GM21717 (cell line): ENCODE data around the gene MAP4.

Experiments used
- ATAC-seq: cut with Tn5 transposase; IDR thresholded peaks from one replicate; pipeline ENCODE4 v1.9.1; 2021; ENCODE audit warnings: mild to moderate bottlenecking, moderate library complexity; ENCODE audit not compliant: unreplicated experiment

The MAP4 gene

DNA sequence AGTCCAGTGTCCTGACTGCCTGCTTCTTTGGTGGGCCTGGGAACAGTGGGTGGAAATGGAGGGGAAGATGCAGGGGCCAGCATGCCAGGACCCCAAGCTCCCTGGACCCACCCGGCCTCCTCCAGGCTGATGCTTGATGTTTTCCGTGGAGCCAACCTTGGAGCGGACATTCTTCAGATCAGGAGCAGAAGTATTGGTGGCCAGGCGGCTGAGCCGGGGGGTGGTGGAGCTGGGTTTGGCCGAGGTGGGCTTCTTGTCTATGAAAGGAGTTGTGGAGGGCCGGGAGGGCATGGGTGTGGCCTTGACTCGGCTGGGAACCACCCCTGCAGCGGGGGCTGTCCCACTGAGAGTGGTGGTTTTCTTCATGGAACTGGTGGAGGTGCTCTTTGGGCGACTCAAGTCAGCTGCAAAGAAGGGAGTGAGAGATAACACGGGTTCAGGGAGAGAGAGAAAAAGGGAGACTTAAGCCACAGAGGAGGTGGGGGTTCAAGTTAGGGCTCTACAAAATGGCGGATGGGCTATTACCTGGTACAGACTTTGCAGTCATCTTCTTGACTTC lies 145.4 kb downstream of the MAP4 start:
- ATAC-seq = no peak

DNA sequence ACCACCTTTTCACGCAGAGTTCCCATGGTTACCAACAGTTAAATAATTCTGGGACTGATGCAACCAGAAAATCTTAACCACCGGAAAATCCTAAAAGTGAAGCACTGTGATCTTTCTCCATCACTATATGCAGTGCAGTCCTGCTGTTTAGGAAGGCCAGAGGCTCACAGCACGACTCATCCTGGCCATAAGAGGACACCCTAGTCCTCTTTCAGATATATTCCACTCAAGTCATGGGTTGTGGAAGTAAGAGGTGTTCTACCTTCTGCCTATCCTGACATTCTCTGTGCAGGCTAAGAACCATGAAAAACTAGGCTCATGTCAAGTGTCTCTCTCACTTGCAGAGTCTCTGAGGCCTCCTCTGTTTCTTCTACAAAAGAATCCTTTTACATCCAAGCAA lies 146.1 kb downstream of the MAP4 start:
- no peak for ATAC-seq

DNA sequence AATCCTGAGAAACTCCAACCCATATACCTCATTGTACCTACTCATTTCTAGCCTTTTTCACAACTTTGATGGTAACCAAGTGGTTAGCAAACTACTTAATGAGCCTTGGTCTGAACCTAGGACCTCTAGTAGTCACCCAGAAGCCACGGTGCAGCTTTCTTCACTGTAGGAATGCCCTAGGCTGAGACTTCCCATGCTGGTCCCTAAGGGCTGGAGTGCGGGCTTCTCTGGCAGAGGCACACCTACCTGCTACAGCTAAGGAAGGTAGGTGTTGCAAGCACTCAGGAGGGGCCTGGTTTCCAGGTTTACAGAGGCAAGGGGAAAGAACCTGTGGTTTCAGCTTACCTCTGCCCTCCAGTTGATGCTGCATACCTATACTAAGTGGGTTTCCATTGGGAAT lies 147.9 kb downstream of the MAP4 start:
- ATAC-seq = no peak

DNA sequence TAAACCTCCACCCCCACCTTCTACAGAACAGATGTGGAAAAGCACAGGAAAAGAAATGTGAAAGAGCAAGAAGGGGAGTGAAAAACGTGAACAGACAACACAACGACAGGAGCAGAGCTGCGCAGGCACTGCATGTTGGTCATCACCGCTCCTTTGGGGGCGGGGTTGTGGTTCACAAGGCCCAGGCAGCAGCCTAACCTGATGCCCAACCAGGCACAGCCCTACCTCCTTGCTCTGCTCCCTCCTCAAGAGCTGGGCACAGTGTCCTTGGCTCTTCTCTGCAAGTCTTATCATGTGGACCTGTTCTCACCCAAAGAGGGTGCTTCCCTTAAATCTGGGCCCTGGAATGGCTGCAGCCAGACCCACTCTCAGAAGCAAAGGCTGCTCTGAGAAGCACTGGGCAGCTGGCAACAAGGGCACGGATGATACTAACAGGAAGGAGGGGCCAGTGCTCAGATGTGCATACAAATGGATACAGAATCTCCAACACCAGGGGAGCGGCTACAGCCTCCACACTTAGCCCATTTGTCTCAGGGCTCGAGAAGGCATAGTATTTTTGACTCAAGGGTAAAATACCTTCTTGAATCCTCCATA lies 148.7 kb downstream of the MAP4 start:
- no peak for ATAC-seq

DNA sequence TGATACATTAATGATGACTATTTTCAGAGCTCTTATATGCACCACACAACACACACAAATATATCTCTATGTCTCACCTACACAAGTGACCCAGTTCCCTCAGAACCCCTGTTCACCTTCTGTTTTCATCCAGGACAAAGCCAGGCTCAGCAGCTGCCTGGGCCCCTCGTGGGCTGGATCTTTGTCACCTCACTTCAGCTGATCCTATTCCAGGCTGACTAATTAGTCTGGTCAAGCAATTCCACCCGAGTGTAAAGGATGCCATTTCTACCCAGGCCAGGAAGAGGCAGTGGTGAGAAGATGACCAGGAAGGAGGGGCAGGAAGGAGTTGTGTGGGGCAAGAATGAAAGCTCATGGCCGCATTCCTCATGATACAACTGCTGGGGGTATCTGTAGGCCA lies 151.0 kb downstream of the MAP4 start:
- no peak for ATAC-seq

DNA sequence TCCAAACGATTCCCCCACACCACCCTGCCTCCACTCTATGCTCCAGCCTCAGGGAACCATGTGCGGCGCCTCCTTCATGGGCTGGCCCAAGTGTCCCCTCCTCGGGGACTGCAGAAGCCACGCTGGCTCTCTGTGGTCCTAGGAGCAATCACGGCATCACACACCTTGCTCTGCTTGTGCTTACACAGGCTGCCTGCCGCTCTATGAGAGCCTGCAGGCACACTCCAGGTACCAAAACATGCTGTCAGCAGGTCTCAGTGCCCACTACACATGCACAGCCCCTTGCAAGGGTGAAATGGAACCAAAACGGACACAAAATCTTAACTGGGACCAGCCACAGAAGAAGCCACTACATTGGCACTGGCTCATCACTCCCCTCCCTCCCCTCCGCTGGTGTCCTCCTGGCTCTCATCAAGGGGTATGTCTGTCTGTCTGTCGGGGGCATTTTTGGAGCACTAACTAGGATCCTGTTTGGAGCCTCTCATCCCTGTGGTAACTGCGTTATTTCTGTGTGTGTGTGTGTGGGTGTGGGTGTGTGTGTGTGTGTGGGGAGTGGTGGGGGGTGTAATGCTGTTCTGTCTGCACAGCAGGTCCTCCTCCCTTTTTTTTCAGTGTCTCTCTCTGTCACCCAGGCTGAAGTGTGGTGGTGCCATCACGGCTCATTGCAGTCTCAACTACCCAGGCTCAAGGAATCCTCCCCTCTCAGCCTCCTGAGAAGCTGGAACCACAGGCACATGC lies 152.7 kb downstream of the MAP4 start:
- ATAC-seq = no peak

DNA sequence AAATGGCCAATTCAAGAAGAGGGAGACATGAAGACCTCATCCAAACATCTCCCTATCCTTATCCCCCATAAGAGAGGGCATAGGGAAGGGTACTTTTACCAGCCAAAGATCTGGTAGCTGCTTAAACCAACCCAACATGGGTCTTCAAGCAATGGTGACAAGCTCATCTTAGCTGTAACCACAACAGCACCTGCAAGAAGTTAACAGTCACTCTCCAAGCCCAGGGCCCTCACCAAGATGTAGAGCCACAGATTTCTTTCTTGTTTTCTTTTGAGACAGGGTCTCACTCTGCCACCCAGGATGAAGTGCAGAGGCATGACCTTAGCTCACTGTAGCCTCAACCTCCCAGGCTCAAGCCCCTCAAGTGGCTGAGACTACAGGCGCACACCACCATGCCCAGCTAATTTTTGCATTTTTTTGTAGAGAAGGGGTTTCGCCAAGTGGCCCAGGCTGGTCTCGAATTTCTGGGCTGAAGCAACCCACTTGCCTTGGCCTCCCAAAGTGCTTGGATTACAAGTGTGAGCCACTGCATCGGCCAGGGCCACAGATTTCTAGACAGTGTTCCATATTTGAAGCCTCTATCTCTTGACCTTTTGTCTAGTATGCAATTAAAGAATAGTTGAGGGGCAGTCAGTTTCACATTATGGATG lies 156.1 kb downstream of the MAP4 start:
- ATAC-seq = no peak

DNA sequence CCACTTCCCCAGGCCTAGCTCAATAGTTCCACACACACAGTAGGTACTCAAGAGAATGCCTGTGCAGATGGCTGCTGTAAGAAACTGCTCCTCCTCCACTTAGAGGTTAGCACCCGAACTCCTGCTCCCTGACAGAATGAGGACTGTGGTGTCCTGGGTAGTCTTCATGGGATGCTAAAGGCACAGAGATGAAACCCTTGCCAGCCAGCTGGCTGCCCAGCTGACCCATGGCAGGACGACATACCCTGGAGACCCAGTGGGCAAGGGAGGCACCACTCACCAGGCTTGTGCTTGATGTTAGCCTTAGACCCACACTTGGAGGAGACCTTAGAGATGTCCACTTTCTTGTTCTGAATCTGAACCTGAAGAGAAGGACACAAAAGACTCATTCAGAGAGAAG lies 159.1 kb downstream of the MAP4 start:
- ATAC-seq = no peak

DNA sequence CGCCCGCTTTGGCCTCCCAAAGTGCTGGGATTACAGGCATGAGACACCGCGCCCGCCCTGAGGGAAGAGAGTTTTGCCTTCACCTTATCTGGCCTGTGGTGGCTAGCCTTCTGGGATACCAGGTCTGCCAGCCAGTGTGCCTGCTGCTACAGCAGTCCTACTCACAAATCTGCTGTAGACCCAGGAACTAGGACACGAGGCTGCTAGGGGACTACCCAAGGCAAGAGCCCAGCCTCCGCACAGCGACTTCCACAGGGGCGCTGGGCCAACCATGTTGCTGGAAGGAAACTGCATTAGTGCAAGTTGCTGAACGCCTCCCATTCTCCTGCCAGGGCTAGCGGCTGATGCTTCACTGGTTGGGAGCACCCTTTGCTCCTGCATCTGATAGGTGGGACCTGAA lies 159.5 kb downstream of the MAP4 start:
- no peak for ATAC-seq

DNA sequence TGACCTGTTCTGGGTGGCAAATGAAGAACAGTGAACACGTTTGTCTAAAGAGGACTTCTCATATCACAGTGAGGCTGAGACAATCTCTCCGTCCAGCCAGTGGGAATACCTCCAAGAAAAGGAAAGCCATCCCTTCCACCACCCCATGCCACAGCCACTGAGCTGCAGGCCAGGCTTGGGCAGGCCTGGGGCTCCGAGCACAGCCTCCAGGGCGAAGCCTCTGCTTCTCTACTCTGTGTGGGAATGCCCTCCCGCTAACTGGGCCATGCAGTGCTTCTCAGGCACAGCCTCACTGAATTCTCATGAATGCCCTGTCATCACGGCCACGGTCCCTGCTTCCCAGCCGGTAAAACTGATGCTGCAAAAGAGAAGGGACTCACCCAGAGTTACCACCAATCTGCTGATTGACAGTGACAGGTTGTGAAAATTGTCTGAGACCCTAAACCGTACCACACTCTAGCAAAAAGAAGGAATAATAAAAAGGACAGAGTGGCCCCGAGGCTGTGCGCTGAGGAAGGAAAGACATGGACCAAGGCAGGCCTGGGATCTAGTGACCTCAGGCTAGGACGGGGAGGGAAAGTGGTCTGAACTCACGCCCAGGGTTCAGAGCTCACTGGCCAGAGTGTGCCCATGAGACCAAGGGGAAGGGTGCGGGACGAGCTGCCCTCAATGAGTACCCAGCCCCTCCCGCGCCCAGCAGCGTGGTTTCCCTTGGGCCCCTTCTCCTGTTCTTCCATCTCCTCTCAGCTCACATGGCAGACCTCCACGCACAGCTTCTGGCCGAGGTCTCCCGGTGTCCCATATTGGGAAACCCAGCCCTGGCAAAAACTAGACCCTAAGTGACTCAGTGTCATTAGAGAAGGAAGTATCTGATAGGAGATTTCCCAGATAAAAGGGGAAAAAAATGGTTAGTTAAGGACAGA lies 160.5 kb downstream of the MAP4 start:
- no peak for ATAC-seq

DNA sequence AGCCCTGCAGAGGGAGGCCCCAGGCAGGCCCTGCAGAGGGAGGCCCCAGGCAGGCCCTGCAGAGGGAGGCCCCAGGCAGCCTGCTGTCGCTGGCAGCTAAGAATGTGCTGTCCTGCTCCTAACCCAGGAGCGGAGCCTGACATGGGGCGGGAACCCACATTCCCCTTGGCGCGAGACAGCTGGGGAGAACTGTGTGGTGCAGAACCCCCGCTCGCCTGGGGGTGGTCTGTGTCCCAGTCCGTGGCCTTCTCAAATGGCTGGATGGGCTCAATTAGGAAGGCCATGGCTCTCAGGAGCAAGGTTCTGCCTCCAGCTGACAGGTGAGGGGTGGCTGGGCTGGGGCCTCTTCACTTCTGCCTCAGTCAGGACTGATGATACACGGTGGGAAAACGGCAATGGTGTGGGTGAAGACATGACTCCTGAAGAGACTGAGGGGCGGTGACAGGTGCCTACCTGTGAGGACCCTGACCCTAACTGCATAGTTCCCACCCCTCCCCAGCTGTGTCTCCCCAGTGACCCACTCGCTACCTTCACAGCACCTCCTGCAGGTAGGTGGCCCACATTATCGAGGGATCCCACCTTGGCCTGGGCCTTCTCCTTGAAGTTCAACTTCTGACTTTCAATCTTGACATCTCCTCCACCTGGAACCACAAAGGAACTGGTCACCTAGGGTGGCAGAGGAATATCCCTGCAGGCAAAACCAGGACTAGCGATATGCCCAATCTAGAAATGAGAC lies 161.3 kb downstream of the MAP4 start:
- ATAC-seq = no peak

DNA sequence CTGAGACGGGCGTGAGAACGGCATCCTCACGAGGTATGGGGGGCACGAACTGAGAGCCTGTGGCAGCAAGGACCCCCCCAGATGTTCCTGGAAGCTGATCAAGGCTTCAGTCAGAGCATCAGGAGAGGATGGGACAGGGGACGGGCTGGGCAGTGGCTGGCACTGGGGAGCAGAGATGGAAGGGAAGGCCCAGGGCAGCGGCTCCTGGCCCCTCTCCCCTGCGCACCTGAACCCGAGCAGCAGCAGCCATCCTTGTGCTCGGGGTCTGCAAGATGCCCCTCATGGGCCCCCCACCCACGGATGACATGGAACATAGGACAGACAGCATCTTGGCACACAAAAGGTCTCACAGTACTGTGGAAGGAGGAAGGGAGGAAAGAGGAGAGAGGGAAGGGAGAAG lies 161.9 kb downstream of the MAP4 start:
- ATAC-seq = no peak

DNA sequence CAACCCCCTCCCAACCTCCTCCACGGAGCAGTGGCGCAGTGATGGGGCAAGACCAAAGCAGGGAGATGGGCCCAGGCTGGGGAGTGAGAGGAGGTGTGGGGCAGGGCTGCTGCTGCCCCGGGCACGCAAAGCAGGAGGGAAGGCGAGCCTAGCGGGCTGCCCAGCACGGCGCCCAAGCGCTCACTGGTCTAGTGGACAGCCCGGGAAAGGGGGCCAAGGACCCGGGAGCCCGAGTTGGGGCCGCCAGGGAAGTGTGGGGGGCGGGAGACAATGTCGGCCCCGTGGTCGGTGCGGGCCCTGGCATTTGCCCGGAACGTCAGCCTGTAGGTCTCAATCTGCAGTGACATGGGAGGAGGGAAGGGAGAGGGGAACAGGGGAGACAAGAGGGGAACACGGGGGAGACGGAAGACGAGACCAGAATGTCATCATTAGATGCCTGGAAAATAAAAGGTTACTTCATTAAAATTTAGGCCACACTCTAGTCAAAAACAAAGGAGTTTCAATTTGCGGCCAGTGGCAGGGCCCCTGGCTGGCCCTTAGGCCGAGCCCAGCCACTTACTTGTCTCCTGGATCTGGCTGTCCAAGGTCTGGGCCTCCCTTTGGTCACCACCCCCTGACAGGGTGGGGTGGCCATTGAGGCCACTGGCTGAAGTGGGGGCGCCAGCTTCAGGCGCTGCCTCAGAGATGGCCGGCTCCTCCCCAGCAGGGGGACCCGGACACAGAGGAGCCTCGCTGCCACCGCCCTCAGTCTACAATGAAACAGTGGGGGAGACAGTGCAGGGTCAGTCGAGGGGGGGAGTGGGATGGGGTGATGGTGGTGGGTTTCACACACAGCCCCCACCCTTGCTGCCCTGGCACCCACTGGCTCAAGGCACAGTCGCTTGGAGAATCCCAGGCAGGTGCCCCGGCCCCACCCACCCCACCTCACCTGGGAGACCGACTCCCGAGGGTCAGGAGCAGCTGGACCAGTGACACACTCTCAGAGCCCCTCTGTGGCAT lies 163.3 kb downstream of the MAP4 start:
- no peak for ATAC-seq

DNA sequence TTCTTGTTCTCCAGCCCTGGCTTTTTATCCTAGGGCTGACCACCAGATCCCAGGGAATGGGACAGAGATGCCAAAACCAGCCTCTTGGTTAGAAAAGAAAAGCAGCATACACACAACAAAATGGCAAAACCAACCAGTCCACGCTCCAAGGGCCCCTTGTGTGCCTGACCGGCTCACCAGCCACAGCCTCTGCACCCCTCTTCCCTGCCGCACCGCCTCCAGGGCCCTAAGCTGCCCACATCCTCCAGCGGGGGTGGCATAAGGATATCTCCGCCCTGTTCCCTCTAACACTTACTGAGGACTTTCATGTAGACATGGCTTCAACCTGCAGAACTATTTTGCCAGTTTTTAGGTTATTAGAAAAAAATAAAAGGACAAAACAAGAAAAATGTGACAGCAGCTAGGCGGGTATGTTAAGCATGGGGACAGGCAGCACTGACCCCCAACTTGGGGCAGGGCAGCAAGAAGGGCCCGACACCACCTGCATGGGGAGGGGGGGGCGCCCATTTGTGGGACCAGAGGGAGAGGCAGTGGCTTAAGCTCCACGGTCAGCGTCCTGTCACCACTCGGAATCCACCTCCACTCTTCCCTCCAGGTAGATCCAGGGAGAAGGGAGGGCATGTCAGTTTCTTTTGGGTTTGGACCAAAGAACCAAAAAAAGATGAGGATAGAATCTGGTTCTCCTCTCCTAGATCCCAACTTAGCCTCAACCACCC lies 164.2 kb downstream of the MAP4 start:
- no peak for ATAC-seq

DNA sequence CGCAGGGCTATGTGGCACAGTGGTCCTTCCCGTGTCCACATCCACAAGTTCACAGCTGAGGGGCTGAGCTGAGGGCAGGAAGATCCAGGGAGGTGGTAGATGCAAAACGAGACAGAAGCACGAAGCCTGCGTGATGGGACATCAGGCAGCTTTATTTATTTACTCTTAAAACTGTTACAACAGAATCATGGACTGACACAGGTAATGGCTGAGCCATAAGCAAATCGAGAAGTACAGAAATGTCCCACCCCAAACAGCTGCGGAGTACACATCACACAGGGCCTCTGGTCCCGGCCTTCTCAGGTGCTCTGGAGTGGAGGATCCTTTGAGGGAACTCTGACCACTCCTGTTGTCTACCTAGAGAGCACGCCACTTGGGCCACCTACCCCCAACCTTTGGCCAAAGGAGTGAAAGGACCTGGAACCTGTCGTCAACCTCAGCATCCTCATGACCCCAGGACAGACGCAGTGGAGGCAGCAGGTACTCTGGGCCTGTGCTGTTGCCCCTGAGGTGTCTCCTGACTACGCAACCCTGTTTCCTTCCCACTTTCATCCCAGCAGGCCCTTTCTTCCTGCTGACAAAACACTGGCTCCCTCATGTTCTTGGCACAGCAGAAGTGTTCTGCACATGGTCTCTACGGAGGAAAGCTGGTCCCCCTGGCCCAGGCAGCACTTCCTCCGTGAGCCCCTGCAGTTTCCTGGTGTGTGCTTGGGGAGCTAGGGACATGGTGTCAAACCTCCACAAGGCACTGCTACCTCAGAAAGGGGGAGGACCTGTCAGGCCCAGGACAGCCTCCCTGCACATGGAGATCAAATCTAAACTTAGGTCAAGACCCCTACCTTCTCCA lies 165.4 kb downstream of the MAP4 start:
- ATAC-seq = no peak

DNA sequence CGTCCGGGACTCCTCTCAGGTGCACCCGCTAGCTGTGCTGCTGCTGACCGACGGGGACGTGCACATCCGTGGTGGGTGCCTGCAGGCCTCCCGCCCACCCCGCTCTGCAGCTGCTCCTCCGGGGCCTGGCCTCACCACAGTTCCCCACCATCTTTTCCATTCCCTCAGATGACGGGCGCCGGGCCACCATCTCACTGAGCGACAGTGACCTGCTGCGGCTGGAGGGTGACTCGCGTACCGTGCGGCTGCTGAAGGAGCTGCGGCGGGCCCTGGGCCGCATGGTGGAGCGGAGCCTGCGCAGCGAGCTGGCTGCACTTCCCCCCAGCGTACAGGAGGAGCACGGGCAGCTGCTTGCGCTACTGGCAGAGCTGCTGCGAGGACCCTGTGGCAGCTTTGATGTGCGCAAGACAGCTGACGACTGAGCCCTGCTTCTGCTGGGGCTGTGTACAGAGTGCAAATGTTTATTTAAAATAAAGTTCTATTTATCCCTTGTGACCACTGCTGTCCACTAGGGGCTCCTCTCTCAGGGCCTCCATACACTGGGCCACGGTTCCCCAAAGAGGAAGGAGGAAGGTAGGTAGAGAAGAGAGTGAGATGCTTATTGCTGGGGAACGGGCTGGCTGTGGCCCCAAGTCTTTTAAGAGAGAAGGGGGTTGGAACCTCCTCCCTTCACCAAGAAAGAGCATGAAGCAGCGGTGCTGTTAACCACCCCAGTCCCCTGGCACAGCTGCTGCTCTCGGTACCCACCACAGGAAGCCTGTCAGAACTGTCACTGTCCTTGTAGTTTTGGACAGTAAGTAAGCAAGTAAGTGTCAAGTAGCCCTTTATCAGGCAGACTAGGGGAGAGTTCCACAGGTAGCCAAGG lies 166.3 kb downstream of the MAP4 start:
- ATAC-seq = no peak
